Raji (cell line): ENCODE results near the gene VPS13C.

Experiments
- POLR2A ChIP-seq: IDR thresholded peaks from 2 replicates; pipeline ENCODE4 v1.6.1; 2011; ENCODE audit warnings: low read depth, low read length, control low read depth; ENCODE audit not compliant: insufficient read depth

VPS13C gene

DNA sequence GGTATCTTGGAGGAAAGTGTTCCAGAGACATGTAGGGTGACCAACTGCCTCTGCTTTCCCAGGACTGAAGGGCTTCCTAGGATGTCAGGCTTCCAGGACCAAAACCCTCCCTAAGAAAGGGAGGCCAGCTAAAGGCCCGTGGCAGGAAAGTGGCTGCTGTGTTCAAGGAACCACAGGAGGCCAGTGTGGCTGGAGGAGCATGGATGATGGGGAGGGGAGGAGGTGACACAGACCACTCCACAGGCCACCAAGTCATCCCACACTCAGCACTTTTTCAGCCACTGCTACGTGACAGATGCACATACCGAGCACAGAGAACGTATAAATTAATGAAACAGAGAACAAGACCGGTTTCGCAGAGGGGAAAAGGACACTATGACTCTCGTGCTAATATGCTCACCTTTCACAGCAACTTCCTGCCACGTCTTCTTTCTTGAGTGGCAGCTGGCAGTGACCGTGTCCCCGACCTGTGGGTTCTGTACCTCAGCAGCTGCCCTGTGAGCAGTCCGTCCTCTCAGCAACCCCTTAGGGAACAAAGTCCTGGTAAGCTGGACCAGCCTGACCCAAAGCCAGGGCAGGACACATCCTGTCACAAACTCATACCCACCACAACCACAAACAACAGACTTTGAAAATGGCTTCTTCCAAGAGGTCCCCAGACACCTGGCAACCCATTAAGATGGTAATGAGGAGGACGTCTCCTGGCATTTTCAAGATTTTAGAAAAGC is 244.7 kb downstream of the VPS13C start:
- no peak for TF ChIP-seq POLR2A

DNA sequence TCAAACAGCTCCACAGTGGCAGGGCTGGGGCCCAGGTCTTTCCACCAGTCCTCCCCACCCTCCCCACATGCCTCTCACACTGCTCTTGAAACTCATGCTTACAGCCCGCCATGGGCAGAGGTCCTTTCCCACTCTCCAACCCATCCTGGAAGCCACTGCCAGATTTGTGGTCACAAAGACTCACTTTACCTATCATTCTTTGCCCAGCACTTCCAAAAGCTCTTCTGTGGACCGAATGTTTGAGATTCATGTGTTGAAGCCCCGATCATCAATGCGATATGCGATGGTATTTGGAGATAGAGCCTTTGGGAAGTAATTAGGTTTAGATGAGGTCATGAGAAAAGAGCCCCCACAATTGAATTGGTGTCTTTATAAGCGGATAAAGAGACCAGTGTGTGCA is 247.8 kb downstream of the VPS13C start:
- TF ChIP-seq POLR2A: no peak

DNA sequence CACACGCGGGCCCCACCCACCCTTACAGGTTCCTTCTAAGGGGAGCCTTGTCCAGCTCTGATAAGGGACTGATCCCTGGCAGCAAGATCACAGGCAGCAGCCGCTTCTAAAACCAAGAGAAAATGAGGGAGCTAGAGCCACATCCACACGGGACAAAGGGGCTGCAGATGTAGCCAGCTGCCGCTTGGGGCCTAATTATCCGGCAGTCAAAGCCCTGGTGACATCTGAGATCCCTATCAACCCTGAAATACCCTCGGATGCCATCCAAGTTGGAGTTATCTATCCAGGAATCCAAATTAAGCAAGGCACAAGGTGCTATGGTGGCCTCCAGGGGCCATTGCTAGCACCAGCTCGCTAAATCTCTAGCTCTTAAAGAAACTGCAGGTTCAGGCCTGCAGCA is 248.3 kb downstream of the VPS13C start:
- TF ChIP-seq POLR2A: no peak

DNA sequence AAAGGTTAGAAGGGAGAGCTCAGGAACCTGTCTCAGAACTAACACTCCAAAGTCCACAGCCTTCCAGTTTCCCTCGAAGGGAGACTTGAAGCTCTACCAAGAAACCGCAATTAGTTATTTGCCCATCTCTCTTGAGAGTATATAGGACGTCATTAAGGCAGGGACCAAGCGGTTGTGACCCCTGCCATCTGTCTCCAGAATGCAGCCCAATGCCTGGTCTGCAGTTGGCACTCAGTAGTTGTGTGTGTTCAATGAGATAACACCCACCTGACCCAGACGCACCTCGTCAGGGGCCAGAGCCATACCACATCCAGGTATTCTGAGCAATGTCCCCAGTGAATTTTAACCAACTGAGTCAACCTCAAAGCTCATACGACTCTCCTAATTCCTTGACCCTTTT is 251.0 kb downstream of the VPS13C start:
- no peak for TF ChIP-seq POLR2A

DNA sequence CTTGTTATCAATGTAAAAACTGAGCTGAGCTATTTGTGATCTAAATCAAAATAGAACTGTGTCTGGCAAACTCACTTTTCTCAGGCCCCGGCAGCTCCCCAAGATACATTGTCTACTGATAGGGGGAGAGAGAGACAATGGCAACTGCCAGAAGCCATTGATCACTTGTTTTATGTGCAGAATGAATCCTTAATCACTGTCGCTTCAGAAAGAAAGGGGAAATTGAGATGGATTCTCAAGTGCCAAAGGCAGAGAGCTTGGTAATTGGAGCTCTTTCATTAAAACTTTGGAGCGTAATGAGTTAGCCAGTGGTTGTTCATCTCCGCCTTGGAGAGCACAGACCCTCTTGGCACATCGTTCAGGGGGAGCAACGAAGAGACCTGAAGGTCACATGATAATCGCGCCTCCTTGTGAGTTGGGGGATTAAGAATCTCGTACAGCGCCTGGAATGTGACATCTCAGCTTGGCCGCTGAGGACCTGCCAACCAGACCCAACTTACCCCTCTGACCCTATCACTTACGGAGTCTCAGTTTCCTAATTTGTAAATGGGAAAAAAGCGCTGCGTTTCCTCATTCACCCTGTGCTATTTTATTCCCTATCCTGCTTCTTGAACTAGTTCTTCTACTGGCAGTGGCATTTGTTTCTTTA is 252.8 kb downstream of the VPS13C start:
- no peak for TF ChIP-seq POLR2A
